ENCODE data around the gene TNFRSF1B.

DNA sequence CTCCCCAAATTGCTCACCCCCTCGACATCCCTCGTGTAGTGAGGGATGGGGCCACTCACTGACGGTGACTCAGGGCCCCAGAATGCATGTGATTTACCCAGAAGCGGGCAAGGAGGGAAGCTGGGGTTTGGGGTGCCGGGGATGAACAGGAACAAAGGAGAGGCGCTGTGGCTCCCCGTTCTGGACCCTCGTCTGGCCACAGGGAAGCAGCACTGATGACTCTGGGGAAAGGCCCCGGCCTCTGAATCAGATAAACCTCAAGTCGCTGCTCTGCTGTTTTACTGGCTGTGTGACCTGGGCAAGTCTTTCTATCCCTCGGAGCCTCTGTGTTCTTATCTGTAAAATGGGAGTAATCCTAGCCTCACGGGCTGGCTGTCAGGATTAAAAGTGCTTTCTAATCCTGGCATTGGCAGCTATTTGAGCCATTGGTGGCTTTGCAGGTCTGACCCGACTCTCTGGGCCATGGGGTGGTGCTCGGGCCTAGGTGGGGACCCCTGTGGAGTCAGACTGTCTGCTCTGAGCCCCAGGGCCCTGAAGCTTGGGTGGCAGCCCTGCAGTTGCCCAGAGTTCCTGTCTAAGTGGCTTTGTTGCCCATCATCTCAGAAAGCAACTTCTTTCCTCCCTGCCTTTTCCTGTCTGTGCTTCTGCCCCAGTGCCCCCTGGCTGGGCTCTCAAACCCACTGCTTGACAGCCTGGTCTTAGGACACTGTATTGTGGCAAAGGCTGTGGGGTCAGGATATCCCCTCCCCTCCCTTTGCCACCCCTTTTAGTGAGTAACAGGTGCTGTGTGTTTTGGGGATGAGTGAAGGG lies 5.5 kb downstream of the TNFRSF1B start:
- TF ChIP-seq, protein P1, sequence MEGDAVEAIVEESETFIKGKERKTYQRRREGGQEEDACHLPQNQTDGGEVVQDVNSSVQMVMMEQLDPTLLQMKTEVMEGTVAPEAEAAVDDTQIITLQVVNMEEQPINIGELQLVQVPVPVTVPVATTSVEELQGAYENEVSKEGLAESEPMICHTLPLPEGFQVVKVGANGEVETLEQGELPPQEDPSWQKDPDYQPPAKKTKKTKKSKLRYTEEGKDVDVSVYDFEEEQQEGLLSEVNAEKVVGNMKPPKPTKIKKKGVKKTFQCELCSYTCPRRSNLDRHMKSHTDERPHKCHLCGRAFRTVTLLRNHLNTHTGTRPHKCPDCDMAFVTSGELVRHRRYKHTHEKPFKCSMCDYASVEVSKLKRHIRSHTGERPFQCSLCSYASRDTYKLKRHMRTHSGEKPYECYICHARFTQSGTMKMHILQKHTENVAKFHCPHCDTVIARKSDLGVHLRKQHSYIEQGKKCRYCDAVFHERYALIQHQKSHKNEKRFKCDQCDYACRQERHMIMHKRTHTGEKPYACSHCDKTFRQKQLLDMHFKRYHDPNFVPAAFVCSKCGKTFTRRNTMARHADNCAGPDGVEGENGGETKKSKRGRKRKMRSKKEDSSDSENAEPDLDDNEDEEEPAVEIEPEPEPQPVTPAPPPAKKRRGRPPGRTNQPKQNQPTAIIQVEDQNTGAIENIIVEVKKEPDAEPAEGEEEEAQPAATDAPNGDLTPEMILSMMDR (IDR thresholded peaks at IDR 0.05) = no peak
- TF ChIP-seq EP300 (IDR thresholded peaks at IDR 0.05) (no peak), POLR2A (IDR thresholded peaks at IDR 0.05) (no peak)

Measured in tibial nerve (tissue), 4 donors.